RWPE2 (cell line): ENCODE measurements around the gene C2.
"Not testable (repeated sequence)": the region's sequence is repeated elsewhere in the genome, so short reads cannot be mapped to it uniquely, and the experiment has no call there.

Experiments
- ATAC-seq: fragments of 200-7000 bp; cut with Tn5 transposase; 3 replicates; pipeline ENCODE4 v1.9.1; 2021; ENCODE audit warnings: low read depth
- DNase-seq: peaks from one replicate; pipeline ENCODE4 v3.0.0-alpha.2; 2020; ENCODE audit warnings: low spot score
- H3K27ac ChIP-seq: fragments of 450-650 bp; 2 replicates; pipeline ENCODE4 v1.5.1; 2017; ENCODE audit warnings: mild to moderate bottlenecking; ENCODE audit not compliant: poor library complexity, severe bottlenecking
- H3K27me3 ChIP-seq: fragments of 250-450 bp; sonication (Bioruptor Pico); 2 replicates; pipeline ENCODE4 v1.5.1; 2021; ENCODE audit warnings: mild to moderate bottlenecking, moderate library complexity; ENCODE audit not compliant: insufficient read depth, poor library complexity, severe bottlenecking
- H3K36me3 ChIP-seq: fragments of 250-450 bp; sonication (Bioruptor Pico); 2 replicates; pipeline ENCODE4 v1.5.1; 2020; ENCODE audit warnings: low read depth, mild to moderate bottlenecking, moderate library complexity
- H3K4me1 ChIP-seq: fragments of 250-450 bp; sonication (Bioruptor Pico); 2 replicates; pipeline ENCODE4 v1.5.1; 2021; ENCODE audit warnings: mild to moderate bottlenecking, moderate library complexity; ENCODE audit not compliant: insufficient read depth, poor library complexity, severe bottlenecking
- H3K4me3 ChIP-seq: fragments of 250-450 bp; sonication (Bioruptor Pico); 2 replicates; pipeline ENCODE4 v1.5.1; 2021; ENCODE audit warnings: mild to moderate bottlenecking, moderate library complexity; ENCODE audit not compliant: severe bottlenecking
- H3K9me3 ChIP-seq: fragments of 250-450 bp; sonication (Bioruptor Pico); 2 replicates; pipeline ENCODE4 v1.5.1; 2021; ENCODE audit warnings: mild to moderate bottlenecking, moderate library complexity; ENCODE audit not compliant: severe bottlenecking
- CTCF ChIP-seq: fragments of 450-650 bp; IDR thresholded peaks from one replicate; pipeline ENCODE4 v1.5.1; 2017; ENCODE audit warnings: mild to moderate bottlenecking, moderate library complexity; ENCODE audit not compliant: poor library complexity, severe bottlenecking

Gene C2

GRCh38 chr6:31978831-31979230 is 51.3 kb downstream of the C2 start:
- H3K4me1 ChIP-seq, result no peaks in the 10 kb centered on the region
- no peak for ATAC-seq
- H3K4me3 ChIP-seq, result no peak overlapping the region
- DNase-seq, result no peak
- no peak overlapping the region for H3K27ac ChIP-seq
- peaks cover 10% of the 10 kb centered on the region for H3K36me3 ChIP-seq
- no peak for TF ChIP-seq CTCF
- no peaks in the 10 kb centered on the region for H3K27me3 ChIP-seq
- no peaks in the 10 kb centered on the region for H3K9me3 ChIP-seq

- peaks cover 10% of the 10 kb centered on the region for H3K36me3 ChIP-seq
- no peak for ATAC-seq
- TF ChIP-seq CTCF, result no peak
- no peaks in the 10 kb centered on the region for H3K9me3 ChIP-seq
- H3K4me1 ChIP-seq, result no peaks in the 10 kb centered on the region
- no peak for DNase-seq
- no peaks in the 10 kb centered on the region for H3K27me3 ChIP-seq
- no peak overlapping the region for H3K27ac ChIP-seq
- no peak overlapping the region for H3K4me3 ChIP-seq
Measured at GRCh38 chr6:31979238-31979898, 51.9 kb downstream of the C2 start.

- peaks cover 10% of the 10 kb centered on the region for H3K36me3 ChIP-seq
- H3K27me3 ChIP-seq, DNase-seq, H3K4me3 ChIP-seq, H3K9me3 ChIP-seq, ATAC-seq, H3K27ac ChIP-seq, H3K4me1 ChIP-seq: not testable (repeated sequence)
Measured at GRCh38 chr6:31980195-31980876, 52.8 kb downstream of the C2 start.

- not testable (repeated sequence) for H3K27ac ChIP-seq, DNase-seq, ATAC-seq, H3K9me3 ChIP-seq, H3K27me3 ChIP-seq, H3K4me1 ChIP-seq, H3K4me3 ChIP-seq
- peaks cover 10% of the 10 kb centered on the region for H3K36me3 ChIP-seq
Measured at GRCh38 chr6:31980998-31981397, 53.5 kb downstream of the C2 start.

GRCh38 chr6:31981744-31982143 is 54.2 kb downstream of the C2 start, which contains the start of gene C4A:
Gene C4A (plus strand): TSS chr6:31982057. CDS start chr6:31982108, 51 bp downstream.
- not testable (repeated sequence) for DNase-seq, H3K27me3 ChIP-seq, H3K4me3 ChIP-seq, H3K27ac ChIP-seq, H3K9me3 ChIP-seq, ATAC-seq, H3K4me1 ChIP-seq
- H3K36me3 ChIP-seq, result peaks cover 10% of the 10 kb centered on the region

- not testable (repeated sequence) for H3K4me1 ChIP-seq, DNase-seq, H3K36me3 ChIP-seq, ATAC-seq, H3K9me3 ChIP-seq, H3K27me3 ChIP-seq, H3K27ac ChIP-seq, H3K4me3 ChIP-seq
Measured at GRCh38 chr6:31989363-31989762, 61.8 kb downstream of the C2 start.

- H3K27me3 ChIP-seq, H3K36me3 ChIP-seq, H3K4me3 ChIP-seq, ATAC-seq, H3K9me3 ChIP-seq, DNase-seq, H3K27ac ChIP-seq, H3K4me1 ChIP-seq: not testable (repeated sequence)
Measured at GRCh38 chr6:31994421-31994820, 66.9 kb downstream of the C2 start.
